Activated T-cell treated with anti-CD3 and anti-CD28 coated beads, Interleukin-2, amount 50 U/mL, for 48 hours (primary cell): ENCODE data around the gene NEDD8.

ENCODE experiments used
- DNase-seq, 2 experiments: peaks; one replicate each; pipeline ENCODE4 v3.0.0-alpha.2; 2020

Gene NEDD8

DNA sequence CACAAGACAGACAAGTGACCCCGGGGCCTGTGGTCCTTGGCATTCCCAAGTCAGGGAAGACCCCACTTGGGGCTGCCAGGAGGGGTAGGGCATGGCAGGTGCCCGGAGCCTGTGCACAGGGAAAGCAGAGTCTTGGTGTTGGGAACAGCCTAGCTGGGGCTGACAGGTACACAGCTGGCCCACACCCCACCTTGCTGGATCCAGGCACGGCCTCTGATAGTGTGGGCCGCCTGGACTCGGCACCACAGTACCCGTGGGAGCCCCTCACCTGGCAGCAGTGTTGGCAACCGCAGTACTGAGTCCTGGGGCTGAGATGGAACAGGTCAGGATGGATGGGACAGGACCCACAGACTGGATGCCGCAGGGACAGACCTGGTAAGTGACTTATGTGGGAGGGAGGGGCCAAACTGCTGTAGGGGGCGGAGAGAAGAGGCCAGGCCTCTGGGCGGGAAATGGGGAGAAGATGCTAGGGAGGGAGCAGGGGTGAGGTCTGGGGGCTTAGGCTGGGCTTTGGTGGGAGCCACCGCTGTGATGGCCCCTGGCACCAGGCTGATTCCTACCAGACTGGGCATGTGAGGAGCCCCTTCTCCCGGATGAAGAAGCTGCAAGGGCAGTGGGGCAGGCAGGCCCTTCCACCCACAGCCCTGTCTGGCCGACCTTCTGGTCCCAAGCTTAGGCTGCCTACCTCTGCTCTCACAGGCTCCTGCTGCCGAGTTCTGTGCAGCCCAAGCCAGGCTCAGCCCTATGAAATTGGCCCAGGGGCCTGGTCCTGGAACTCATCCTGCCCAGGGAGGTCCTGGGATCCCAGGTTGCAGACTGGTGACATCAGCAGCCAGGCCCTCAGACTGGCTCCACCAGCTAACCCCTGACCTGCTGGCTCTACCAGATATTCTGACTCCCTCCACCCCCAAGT is 30.9 kb upstream of the NEDD8 start, which contains the start of gene TGM1:
Gene TGM1, minus strand, starts transcription at position 357 of the 913 bp plus-strand sequence. CDS start 825 bp downstream, outside the sequence.
- no peak for DNase-seq

DNA sequence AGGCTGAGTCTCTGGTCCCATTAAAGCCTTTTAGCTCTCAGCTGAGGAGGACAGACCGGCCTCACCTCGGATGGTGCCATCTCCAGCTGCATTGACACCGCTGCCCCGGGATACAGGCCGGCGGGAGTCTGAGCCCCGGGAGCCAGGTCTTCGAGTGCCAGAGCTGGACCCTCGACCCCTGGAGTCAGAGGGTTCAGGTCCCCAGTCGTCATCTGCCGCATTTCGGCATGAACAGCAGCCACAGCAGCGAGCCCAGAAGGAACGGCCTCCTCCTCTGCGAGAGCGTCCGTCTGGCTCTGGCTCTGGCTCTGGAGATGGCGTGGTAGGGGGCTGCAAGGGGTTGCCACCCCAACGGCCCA is 29.8 kb upstream of the NEDD8 start:
- no peak for DNase-seq

DNA sequence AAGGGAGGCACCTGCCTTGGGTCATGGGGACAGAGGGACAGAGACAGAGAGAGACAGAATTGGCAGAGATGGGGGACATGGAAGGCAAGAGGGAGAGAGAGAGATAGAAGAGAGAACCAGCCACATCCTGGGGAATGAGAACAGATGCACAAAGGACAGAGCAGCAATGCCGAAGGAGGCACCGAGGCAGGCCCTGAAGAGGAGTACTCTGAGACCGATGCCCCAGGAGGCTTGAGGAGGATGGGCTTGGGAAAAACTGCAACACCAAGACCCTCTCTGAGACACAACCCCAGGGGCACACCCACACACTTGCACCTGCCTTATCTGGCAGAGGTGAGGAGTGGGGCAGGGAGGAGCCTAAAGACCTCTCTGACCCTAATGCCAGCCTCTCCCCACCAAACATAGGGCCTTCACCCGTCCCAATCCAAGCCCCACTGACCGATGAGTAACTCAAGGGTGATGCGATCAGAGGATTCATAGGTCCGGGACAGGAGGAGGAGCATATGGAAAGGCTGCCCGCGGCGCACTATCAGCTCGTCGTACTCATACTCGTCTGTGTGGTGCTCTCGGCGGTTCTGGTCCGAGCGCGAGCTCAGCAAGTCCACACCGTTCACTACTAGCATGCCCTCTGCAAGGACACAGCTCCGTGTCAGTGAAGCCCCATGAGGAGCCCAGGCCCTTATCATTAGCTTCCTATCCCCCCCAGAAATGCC is 29.2 kb upstream of the NEDD8 start:
- no peak for DNase-seq

DNA sequence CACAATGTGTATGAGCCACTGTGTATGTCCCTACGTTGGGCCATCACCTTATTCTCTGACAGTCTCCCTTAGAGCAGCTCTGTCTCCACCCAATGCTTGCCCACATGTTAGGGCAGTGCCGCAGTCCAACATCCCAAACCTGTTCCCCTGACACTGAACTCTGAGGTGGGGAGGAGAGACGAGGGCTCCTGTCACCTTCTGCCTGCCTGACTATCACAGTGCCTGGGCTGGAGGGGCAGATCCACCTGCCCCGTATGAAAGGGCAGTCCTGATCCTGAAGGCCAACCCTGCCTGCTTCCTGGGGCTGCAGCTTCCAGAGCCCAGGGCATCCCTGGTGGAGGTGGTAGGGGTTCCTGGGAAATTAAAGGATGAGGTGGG is 28.6 kb upstream of the NEDD8 start:
- no peak for DNase-seq

DNA sequence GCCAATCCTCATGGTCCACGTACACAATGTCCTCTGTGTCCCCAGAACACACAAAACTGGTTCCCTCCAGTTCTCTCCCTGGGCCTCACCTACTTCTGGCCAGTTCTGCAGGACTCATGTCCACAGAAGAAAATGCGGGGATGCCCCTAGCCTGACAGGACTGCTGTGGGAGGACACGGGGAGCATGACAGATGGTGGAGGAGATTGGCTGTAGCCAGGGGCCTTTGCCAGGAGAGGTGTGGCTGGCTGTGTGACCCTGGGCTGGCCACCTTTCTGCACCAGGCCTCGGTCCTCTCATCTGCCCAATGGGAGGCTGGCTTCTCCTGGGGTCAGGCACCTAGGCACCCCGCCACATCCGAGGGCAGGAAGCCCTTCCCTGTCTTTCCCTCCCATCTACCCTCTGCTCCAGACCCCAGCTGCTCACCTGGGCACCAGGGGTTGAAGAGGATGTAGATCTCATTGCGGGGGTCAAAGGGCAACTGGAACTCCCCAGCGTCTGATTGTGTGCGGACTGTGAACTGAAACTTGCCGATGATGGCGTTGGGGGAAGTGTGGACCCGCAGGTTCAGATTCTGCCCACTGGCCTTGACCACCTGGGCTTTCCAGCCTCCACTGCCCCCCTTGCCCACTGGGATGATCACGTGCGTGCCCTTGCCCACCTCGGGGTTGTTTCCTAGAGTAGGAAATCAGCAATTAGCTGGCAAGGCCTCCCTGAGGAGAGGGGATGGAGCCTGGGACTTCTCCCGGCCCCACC is 28.0 kb upstream of the NEDD8 start:
- DNase-seq: no peak

DNA sequence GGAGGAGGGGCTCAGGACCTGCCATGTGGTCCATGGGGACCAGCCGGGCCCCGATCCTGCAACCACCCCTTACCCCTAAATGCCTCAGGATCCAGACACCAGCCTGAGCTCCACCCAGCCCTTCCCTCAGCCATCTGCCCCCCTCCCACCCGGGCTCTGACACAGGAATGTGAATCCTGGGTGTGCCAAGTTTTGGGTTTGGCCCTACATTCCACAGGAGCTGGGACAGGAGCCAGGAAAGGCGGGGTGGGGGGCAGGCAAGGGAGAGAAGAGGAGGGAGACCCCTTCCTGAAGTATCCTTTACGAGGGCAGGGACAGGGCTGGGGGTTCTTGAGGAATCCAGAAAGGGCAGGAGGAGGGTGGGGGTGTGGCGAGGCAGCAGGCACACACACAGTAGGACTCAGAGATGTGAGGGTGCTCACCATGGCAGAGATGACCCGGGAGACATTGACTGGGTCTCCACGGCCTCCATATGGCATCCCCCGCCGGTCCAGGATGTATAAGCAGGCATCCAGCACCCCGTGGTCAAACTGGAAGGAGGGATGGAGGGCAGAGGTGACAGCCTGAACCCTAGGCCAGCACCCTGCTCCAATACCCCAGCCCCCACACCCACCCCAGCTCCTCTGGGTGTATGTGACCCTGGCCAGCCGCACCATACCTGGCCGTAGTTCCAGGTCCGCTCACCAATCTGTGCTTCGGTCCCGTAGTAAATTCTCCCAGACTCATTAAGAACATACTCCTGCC is 27.3 kb upstream of the NEDD8 start:
- no peak for DNase-seq

DNA sequence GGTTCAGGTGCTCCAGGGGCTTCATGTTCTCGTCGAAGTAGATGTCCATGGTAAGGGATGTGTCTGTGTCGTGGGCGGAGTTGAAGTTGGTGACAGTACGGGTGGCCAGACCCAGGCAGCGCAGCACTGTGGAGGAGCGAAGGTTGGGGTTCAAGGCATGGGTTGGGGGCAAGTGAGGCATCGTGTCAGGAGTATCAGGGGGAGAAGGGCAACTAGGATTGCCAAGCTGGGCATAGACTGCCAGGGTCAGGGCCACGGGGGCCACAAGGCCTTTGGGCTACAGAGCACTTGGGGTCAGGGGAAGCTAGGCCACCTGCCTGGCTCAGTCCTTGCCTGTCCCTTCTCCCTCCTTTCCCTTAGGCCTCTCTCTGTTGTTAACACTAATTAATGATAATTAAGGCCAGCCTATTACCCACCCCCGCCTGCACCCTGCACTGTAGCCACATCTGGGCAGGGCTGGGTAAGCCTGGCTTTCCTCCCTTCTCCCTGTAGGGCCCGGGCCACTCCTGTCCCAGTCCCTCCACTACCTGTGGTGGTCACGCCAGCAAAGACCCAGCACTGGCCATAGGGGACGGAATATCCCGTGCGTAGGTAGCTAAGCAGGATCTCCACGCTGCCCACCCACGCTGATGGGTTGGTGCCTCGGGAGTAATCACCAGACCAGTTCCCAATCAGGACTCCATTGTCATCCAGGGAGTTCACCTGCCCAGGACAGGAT is 26.5 kb upstream of the NEDD8 start:
- no peak for DNase-seq

DNA sequence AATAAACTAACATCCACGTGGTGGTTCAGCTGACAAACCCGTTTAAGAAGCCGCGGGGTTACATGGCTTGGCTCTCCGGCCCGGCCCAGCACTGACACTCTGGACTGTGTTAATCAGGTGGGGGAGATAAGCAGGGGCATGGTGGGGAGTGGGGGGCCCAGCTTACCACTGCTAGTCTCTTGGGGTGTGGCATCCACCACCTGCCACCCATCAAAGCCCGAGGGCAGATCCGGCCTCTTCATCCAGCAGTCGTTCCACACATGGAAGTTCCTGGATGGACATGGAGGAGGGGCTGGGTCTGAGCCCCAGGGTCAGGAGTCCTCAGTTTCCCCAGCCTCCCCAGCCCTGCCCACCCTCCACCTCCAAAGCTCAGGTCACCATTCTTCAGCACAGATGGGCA is 26.0 kb upstream of the NEDD8 start:
- no peak for DNase-seq

DNA sequence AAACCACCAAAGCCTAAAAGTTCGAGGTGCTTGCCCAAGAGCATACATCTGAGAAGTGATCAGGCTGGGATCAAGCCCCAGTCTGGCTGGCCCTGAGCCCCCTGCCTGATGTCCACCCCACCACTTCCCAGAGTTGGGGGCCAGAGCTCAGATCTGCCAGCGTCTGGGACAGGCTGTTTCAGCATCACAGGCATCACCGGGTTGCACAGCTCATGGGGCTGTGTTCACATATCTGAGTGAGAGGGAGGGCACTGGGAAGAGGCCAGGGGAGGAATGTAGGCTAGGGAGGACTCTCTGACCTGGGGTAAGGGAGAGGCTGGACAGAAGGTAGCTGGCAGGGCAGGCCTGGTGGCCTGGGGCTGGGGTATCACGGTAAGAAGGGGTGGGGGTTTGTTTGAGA is 24.8 kb upstream of the NEDD8 start:
- DNase-seq: no peak

DNA sequence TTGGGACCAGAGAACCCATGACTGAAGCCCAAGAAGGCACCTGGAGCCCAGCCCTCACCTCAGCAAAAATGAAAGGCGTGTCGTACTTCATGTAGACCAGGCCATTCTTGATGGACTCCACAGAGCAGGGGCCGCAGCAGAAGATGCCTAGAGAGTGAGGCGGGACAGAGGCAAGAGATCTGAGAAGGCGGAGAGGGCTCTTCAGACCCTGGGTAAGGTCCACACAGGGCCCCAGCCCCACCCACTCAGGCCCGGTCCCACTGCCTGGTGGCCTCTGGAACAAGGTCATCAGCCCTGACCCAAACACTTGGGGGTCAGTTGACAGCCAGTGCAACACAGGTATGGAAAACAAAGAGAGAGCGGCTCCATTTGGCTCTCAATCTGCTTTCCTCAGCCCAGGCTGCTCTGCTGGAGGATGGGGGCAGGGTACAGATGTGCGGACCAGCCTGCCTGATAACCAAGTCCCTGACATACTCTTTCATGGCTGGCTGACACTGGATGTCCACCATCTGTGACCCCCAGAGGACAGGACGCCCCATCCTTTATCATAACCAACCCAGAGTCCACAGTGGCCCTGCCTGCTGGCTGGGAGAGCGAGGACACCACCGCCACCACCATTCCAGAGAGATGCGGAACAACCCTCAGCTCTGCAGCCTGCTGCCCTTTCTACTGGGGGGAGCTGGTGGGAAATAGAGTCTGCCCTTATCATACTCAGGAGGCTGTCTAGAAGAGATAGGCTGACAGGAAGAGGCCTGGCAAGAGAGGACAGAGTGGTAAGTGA is 24.0 kb upstream of the NEDD8 start:
- no peak for DNase-seq

DNA sequence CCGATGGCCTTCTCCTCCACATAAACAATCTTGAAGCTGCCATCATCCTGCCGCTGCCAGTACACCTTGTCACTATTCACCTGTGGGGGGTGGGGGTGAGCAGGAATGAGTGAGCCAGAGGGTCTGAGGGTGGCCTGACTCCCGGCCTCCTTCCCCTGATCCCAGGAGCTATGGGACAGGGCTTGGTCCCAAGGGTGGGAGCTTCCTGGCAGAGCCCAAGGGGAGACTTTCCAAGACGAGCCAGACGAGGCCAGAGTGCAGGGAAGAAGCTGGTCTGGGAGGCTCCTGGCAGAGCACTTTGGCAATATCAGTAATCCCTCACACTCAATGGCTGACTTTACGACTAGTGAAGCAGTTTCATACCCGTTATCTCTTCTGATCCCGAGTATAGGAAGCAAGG is 23.3 kb upstream of the NEDD8 start:
- no peak for DNase-seq

DNA sequence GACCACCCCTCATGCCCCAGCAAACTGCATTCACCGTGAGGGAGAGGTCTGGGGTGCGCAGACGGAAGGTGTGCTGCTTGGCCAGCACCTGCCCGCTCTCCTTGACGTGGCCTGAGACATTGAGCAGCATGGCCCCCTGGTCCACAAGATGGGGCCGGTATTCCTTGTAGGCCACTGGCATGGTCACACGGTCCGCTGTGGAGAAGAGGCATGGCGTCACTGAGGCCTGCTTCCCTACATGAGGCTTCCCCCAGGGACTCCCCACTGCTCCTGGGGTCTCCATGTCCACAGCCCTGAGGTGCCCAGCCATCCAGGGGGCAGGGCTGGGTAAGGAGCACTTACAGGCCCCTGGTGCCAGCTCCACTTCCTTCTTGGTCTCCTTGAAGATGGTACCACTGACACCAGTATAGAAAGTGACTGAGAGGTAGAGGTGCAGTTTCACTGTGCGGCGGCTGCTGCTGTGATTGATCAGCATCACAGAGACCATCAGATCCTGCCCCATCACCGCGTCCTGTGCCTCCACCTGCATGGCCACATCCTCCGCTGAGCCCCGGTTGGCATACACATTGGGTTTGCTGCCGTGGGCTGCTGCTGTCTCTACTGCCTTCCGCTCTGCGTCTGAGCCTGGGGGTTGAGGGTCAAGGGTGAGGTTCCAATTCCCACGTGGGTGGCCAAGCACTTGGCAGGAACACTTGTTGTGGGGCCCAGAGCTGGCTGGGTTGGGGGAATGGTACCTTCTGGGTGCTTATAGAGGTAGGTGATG is 22.6 kb upstream of the NEDD8 start:
- DNase-seq: no peak

DNA sequence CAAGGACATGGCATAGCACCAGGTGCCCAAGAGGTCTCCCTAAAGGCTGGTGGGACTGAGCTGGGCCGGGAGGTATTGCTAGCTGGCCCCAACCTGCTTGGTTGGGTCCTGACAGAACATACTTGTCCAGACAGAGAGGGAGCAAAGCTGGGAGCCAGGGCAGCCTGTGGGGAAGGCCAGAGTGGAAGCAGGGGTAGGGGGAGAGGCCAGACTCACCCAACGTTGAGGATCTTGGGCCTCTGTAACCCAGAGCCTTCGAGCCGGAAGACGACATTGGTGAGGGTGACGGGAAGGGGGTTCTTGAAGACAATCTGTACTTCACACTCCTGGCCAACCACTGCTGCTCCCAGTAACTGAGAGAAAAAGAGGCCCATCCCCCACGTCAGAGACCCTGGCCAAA is 21.8 kb upstream of the NEDD8 start:
- no peak for DNase-seq

DNA sequence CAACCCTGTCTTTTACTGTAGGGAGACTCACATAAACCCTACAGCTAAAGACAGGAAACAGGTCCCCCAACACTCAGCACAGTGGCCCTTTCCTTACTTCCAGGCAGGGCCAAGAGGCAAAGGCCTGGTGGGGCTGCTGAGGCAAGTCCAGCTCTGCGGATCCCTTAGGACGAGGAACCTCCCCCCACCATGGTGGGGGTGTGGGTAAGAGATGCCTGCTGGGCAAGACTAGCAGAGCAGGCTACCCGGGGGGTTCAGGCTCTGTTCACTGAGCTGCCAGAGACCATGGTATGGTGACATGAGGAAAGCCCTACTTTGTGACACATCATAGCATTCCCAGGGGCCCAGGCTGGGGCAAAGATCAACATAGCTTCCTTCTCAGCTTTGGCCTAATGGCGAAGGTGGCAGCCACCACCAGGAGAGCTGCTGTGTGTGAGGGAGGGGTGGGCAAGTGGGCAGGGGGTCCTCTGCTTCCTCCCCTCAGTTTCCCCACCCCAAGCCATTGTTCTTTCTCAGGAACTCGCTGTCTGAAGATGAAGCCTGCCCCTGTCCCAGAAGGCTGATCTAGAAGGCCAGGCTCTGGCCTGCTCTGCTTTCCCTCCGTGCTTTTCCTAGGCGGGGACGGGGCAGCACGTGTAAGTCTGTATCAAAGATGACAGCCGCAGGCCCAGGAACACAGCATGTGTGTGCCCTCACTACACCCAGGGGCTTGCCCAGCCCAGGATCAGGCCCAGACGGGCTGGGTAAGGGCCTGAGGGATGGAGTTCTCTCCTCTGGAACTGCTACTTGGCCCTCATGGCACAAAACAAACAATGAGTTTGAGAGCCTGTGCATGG is 20.3 kb upstream of the NEDD8 start:
- DNase-seq: no peak

DNA sequence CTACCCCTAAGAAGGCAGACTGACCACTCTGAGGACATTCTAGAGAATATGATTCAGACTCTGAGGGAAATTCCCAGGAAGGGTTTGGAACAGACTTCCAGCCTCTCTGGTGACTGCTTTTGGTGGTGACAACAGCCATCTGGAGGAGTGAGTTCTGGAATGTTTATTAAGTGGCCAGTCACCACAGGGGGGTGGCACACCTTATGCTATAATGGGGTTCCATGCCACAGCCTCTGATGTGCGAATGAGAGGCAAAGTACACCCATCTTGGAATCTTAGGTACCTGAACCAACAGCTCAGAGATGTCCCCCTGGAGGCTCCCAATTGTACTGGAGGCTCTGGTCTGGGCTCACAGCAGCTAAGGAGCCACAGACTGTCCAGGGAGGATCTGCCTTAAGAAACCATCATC is 19.7 kb upstream of the NEDD8 start:
- DNase-seq: no peak

DNA sequence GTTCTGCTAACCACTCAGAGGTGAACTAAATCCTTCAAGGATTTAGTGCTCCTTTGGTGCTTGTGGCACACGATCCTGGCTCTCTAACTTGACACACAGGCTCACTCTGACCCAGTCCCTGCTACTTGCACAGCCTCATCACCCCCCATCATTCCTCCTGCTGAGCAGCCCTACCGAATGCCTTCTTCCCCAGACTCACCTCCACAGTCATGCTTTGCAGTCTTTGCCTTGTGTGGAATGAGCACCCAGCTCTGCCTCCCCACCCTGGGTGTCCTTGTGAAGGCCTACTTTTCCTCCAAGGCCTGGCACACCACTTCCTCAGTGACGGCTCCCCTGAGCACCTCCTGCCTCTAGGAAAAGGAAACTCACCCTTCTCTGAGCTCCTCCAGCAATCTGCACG is 18.2 kb upstream of the NEDD8 start:
- no peak for DNase-seq

DNA sequence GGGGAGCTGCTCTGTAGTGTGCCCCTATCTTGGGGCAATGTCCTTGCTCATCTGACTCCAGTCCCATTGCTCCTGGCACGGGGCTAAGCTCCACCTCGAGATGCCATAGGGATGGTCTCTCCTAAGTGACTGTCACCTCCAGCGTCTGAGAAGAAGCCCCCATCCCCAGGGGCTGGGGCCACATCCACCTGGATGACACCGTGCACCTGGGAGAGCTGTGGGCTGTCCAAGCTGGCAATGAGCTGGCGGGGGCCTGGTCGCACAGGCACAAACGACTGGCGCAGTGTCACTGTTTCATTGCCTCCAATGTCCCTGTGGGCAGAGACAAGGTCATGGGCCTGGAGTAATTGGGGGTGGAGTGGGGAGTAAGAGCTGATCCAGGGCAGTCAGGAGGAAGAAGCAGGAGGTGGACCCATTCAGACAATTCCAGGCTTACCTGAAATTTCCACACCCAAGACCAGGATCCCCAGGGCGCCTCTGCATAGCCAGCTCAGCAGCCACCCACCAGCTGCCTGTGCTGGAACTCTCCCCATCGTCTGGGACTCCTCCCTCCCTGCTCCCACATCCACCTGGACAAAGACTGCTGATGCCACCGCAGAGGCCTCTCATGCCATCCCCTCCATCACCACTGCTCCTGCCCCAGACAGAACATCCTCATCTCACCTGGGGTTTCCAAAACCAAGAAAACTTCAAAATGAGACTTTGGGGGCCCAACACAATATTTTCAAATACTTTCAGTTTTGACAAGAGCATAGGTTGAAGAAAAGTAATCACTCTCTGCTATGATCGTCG is 17.3 kb upstream of the NEDD8 start:
- DNase-seq: no peak

DNA sequence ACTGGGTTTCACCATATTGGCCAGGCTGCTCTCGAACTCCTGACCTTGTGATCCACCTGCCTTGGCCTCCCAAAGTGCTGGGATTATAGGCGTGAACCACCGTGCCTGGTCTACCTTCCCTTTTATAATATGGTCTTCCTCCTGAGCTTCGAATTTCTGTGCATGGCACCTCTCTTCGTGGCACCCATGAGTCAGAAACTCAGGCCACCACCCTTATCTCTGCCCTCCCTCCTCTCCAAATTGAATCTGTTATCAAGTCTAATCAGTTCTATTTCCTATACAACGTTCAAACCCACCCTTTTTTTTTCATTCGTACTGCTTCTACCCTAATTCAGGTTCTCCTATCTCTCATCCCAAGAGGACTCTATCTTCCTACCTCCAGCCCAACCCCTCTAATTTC is 15.3 kb upstream of the NEDD8 start:
- DNase-seq: no peak

DNA sequence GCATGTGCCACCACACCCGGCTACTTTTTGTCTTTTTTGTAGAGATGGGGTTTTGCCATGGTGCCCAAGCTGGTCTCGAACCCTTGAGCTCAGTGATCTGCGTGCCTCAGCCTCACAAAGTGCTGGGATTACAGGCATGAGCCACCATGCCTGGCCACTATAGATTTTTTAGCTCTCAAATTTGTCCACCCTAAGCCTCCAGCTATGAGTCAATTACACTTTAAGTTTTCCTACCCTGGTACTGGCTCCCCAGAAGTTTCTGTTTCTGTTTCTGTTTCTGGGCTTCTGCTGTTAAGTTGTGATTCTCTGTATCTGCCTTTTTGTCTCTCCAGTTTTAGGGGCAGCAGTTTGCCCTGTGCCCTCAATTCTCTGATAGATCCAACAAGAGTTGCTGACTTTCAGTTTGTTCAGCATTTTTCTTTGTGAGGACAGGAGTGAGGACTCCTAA is 14.6 kb upstream of the NEDD8 start:
- peak in 1 of 2 experiments; percentile 47 for DNase-seq
